Measurements from ENCODE around the gene FAM20B.

The FAM20B gene

GRCh38 chr1:179021873-179022272 is 3.8 kb upstream of the FAM20B start:
- no peak overlapping the region for H3K4me2 ChIP-seq
- H3K4me3 ChIP-seq, result no peak overlapping the region
- H3K36me3 ChIP-seq, result no peaks in the 10 kb centered on the region
- H3K4me1 ChIP-seq, result peaks cover 18% of the 10 kb centered on the region
- TF ChIP-seq Cebpa-rat (IDR thresholded peaks at IDR 0.05), result no peak
- no peak overlapping the region for H3K27ac ChIP-seq
- no peak overlapping the region for H3K9ac ChIP-seq
- peaks cover 5% of the 10 kb centered on the region; the same call in 1 of the 2 replicates for H3K27me3 ChIP-seq
- H3K9me3 ChIP-seq, result no peaks in the 10 kb centered on the region
- no peaks in the 10 kb centered on the region for H4K20me1 ChIP-seq

GRCh38 chr1:179023946-179024650 is 1.6 kb upstream of the FAM20B start:
- H3K27ac ChIP-seq, result no peak overlapping the region
- no peaks in the 10 kb centered on the region for H3K36me3 ChIP-seq
- no peaks in the 10 kb centered on the region for H3K9me3 ChIP-seq
- TF ChIP-seq Cebpa-rat (IDR thresholded peaks at IDR 0.05), result no peak
- peak overlapping the region; percentile 3; the same call in 1 of the 2 replicates for H3K4me2 ChIP-seq
- peaks cover 17% of the 10 kb centered on the region for H4K20me1 ChIP-seq
- H3K27me3 ChIP-seq, result peaks cover 5% of the 10 kb centered on the region; the same call in 1 of the 2 replicates
- H3K9ac ChIP-seq, result no peak overlapping the region
- no peak overlapping the region for H3K4me3 ChIP-seq
- H3K4me1 ChIP-seq, result peaks cover 35% of the 10 kb centered on the region

DNA sequence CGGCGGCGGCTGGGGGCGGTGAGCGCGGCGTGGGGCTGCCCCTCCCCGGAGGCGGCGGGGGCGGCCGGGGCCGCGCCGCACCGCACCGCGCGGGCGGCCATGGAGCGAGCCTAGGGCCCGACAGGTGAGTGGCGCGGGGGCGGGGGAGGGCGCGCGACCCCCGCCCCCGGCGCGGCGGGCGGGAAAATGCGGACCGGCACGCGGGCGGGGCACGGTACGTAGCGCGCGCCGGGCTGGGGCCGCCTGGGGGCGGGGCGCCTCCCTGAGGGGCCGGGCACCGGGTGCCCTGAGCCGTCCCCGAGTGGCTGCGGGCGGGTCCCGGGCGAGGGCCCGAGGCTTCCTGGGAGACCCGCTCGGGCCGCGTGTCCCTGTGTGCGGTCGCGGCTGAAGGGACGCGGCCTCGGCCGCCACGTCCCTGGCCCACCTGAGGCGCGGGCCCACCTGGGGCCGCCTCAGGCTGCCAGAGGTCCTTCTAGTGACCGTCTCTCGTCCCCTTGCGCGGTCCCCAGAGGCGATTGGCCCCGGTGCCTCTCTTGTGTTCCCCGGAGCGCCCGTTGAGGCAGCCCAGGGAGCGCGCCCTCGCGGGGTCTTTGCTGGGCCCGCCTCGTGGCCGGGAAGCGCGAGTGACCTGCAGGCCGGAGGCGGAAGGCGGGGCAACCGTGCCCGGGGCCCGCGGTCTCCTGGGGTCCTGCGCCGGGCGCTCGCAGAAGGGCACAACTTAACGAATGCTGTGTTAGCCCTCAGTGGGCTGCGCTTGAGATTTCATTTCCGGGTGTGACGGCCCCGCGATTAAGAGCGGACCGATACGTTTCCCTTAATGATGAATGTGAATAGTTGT is 500 bp downstream of the FAM20B start:
- Histone ChIP-seq H3K9me3 (no peaks in the 10 kb centered on the region), H3K4me3 (peak overlapping the region; percentile 97), H3K4me2 (peak overlapping the region; percentile 88), H3K27me3 (no peaks in the 10 kb centered on the region), H3K4me1 (peaks cover 37% of the 10 kb centered on the region), H3K9ac (peak overlapping the region; percentile 94), H4K20me1 (peaks cover 38% of the 10 kb centered on the region), H3K36me3 (no peaks in the 10 kb centered on the region), H3K27ac (peak overlapping the region; percentile 96)
- no peak for TF ChIP-seq Cebpa-rat (IDR thresholded peaks at IDR 0.05)

DNA sequence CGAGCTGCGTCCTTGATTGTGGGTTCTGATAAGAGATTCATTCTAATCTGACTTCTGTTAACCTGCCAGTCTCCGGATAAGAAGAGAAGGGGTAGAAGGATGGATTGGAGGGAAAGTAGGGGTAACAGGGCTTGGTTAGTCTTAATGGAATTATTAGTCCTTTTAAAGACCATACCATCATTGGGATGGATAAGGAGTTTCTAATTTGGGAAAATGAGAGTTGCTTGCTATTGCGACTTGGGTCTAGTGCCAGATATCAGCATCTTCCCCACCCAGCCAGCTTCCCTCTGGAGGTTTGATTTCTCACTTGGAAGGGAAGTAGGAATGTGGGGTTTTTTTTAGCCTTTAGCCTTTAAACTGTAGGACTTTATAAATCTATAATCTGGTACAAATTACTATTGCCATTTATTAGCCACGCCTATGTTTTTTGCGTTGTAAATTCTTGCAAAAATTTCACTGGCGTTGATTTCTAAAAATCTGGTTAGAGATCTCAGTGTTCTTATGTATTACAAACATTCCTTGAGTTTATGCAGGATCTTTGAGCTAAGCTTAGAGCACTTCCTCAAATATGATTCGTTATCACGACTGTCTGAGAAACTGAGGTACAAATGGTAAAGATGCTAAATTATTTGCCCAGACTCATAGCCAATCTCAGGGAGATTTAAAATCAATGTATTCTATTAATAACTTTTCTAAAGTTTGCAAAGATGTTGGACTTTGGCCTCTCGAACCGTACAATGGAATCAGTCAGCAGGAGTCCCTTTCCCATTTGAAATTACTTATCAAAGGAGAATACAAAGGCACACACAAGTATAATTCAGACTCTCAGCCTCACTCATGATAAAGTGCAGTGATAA is 1.3 kb downstream of the FAM20B start:
- Histone ChIP-seq H3K4me3 (peak overlapping the region; percentile 97), H3K4me2 (peak overlapping the region; percentile 88), H3K27ac (peak overlapping the region; percentile 96), H4K20me1 (peaks cover 46% of the 10 kb centered on the region), H3K4me1 (peaks cover 37% of the 10 kb centered on the region), H3K9me3 (no peaks in the 10 kb centered on the region), H3K27me3 (no peaks in the 10 kb centered on the region), H3K36me3 (no peaks in the 10 kb centered on the region), H3K9ac (peak overlapping the region; percentile 94)
- TF ChIP-seq Cebpa-rat (IDR thresholded peaks at IDR 0.05), result no peak

DNA sequence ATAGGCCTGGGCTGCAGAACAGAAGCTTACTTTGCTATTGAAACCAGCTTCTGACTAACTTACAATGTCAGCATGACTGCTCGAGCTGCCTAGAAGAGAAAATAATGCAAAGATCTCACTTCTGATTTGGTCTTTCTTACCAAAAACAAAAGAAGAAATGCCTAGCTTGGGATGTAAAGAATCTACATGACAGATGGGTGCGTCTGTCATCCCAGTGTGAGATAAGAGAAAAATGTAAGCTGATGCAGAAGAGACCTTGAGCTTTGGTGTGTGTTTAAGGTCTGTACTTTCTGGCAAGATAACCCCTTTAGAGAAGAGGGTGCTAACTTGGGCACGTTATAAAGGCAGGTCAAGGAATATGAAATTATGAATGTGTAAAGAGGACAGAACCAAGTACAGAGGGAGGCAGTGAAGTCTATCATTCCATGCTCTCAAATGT is 3.6 kb downstream of the FAM20B start:
- Histone ChIP-seq H3K27me3 (no peaks in the 10 kb centered on the region), H3K4me3 (no peak overlapping the region), H3K36me3 (no peaks in the 10 kb centered on the region), H3K27ac (no peak overlapping the region), H3K9me3 (no peaks in the 10 kb centered on the region), H3K4me1 (peaks cover 35% of the 10 kb centered on the region), H4K20me1 (peaks cover 69% of the 10 kb centered on the region), H3K4me2 (no peak overlapping the region), H3K9ac (no peak overlapping the region)
- TF ChIP-seq Cebpa-rat (IDR thresholded peaks at IDR 0.05), result no peak

- Histone ChIP-seq H3K9ac (no peak overlapping the region), H3K27ac (no peak overlapping the region), H3K4me1 (peaks cover 40% of the 10 kb centered on the region), H3K27me3 (no peaks in the 10 kb centered on the region), H3K4me3 (no peak overlapping the region), H4K20me1 (peaks cover 77% of the 10 kb centered on the region), H3K9me3 (no peaks in the 10 kb centered on the region), H3K4me2 (no peak overlapping the region), H3K36me3 (no peaks in the 10 kb centered on the region)
- no peak for TF ChIP-seq Cebpa-rat (IDR thresholded peaks at IDR 0.05)
Observed at GRCh38 chr1:179030130-179030529, 4.4 kb downstream of the FAM20B start.

DNA sequence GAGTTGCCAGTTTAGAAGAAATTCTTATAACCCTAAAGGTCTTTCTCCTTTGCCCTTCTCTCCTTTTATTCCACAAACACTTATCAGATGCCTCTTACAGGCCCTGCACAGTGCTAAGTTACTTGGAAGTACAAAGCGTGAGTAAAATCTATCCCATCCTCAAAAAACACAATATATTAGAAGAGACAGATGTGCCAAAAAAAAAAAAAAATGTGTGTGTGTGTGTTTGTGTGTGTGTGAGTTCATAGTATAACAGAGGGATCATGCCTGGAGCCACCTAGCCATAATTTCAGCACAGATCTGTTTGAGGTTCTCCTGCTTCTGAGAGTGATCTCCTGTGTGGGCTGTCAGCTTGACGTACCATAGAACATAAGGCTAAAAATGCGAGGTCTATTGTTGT is 5.0 kb downstream of the FAM20B start:
- Histone ChIP-seq H3K9ac (no peak overlapping the region), H3K27me3 (no peaks in the 10 kb centered on the region), H3K27ac (no peak overlapping the region), H3K4me3 (no peak overlapping the region), H3K4me2 (no peak overlapping the region), H3K4me1 (peaks cover 38% of the 10 kb centered on the region), H3K9me3 (no peaks in the 10 kb centered on the region), H3K36me3 (no peaks in the 10 kb centered on the region), H4K20me1 (peaks cover 83% of the 10 kb centered on the region)
- no peak for TF ChIP-seq Cebpa-rat (IDR thresholded peaks at IDR 0.05)

DNA sequence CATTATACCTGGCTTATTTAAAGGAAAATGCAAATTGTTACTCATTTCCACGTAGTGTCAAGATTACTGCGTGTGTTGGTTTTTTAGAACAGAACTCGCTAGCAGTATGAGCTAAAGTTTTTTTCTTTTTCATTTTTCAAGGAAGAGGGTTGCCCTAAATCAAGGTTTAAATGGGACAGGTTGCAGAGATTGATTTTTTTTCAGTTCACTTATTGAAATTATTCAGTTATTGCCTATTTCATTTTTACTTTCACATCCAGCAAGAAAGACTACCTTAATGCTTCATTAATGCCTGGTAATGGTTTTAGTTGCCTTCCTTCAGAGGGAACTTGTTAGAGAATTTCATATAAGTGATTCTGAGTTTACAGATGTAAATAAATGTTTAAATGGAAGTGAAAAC is 5.6 kb downstream of the FAM20B start:
- Histone ChIP-seq H3K36me3 (no peaks in the 10 kb centered on the region), H3K9ac (no peak overlapping the region), H3K27ac (no peak overlapping the region), H3K4me2 (no peak overlapping the region), H3K27me3 (no peaks in the 10 kb centered on the region), H3K9me3 (no peaks in the 10 kb centered on the region), H4K20me1 (peaks cover 89% of the 10 kb centered on the region), H3K4me1 (peaks cover 38% of the 10 kb centered on the region), H3K4me3 (no peak overlapping the region)
- no peak for TF ChIP-seq Cebpa-rat (IDR thresholded peaks at IDR 0.05)

- peaks cover 35% of the 10 kb centered on the region for H3K4me1 ChIP-seq
- H4K20me1 ChIP-seq, result peaks cover 96% of the 10 kb centered on the region
Observed at GRCh38 chr1:179031855-179032513, 6.3 kb downstream of the FAM20B start.

More at GRCh38 chr1:179031855-179032513, 6.3 kb downstream of the FAM20B start:
- H3K4me2 ChIP-seq, result no peak overlapping the region
- H3K36me3 ChIP-seq, result no peaks in the 10 kb centered on the region
- no peak overlapping the region for H3K27ac ChIP-seq
- H3K4me3 ChIP-seq, result no peak overlapping the region
- no peaks in the 10 kb centered on the region for H3K27me3 ChIP-seq
- no peak for TF ChIP-seq Cebpa-rat (IDR thresholded peaks at IDR 0.05)
- no peaks in the 10 kb centered on the region for H3K9me3 ChIP-seq
- H3K9ac ChIP-seq, result no peak overlapping the region

Data from BLaER1 (cell line).